Gastroesophageal sphincter (tissue), 3 donors: ENCODE data around the gene FOXO3B.
"Not testable (repeated sequence)": the region's sequence is repeated elsewhere in the genome, so short reads cannot be mapped to it uniquely, and the experiment has no call there.

Experiments
- EP300 ChIP-seq: sonication (generic); formaldehyde crosslinking; IDR thresholded peaks from one replicate; pipeline ENCODE4 v1.6.1; 2017; ENCODE audit warnings: antibody characterized with exemption, mild to moderate bottlenecking
- POLR2A ChIP-seq, 2 donors: fragments of 450-650 bp; IDR thresholded peaks; one replicate each; pipeline ENCODE4 v1.6.1; 2017; ENCODE audit warnings: antibody characterized with exemption in 2 of 2, mild to moderate bottlenecking in 2 of 2, moderate library complexity in 1 of 2
- POLR2AphosphoS5 ChIP-seq: sonication (generic); formaldehyde crosslinking; IDR thresholded peaks from one replicate; pipeline ENCODE4 v1.6.1; 2017; ENCODE audit warnings: antibody characterized with exemption
- TF ChIP-seq, protein P1 (sequence below), 4 experiments: fragments of 200-600 bp in 2 of 4; fragments of 450-650 bp in 2 of 4; sonication (generic) in 1 of 4; IDR thresholded peaks; one replicate each; pipeline ENCODE4 v1.5.1; 2017 to 2019; ENCODE audit warnings: antibody characterized with exemption in 4 of 4, mild to moderate bottlenecking in 2 of 4, moderate library complexity in 2 of 4

DNA sequence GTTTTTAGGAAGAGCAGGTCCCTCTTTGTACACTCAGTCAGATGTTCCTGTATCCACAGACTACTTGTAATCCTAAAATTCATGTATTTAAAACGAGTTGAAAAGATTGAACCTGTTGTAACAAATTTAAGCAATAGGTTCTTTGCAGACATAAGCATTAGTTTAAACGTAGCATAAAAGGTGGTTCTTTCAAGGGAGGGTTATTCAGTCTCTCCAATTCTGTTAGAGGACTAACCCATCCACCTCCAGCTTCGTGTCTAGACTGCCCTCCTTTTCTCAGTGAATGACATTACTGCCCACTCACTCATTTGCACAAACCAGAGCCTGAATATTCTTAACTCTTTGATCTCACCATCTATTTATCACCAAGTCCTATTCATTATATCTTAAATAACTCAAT lies 554 bp upstream of the FOXO3B start:
- TF ChIP-seq, protein P1, sequence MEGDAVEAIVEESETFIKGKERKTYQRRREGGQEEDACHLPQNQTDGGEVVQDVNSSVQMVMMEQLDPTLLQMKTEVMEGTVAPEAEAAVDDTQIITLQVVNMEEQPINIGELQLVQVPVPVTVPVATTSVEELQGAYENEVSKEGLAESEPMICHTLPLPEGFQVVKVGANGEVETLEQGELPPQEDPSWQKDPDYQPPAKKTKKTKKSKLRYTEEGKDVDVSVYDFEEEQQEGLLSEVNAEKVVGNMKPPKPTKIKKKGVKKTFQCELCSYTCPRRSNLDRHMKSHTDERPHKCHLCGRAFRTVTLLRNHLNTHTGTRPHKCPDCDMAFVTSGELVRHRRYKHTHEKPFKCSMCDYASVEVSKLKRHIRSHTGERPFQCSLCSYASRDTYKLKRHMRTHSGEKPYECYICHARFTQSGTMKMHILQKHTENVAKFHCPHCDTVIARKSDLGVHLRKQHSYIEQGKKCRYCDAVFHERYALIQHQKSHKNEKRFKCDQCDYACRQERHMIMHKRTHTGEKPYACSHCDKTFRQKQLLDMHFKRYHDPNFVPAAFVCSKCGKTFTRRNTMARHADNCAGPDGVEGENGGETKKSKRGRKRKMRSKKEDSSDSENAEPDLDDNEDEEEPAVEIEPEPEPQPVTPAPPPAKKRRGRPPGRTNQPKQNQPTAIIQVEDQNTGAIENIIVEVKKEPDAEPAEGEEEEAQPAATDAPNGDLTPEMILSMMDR (IDR thresholded peaks at IDR 0.05): not testable (repeated sequence)
- not testable (repeated sequence) for TF ChIP-seq POLR2A (IDR thresholded peaks at IDR 0.05); POLR2AphosphoS5; EP300
